ENCODE data around the gene B4GALT2. TPM values are rescaled to one million over a fixed set of nuclear protein-coding genes. Genes with fewer than 3 reads are reported as not detected.

The B4GALT2 gene
- total RNA-seq, 1 experiment from 2014 or later, result 76.8 TPM

- no peak for TF ChIP-seq CTCF (IDR thresholded peaks at IDR 0.05 in 2 of 3, conservative IDR thresholded peaks at IDR 0.05 in 1 of 3; ENCODE audit: borderline replicate concordance in 1 of 3, insufficient read depth in 1 of 3, low read depth in 2 of 3, low read length in 2 of 3)
- no peak for TF ChIP-seq SIN3A (IDR thresholded peaks at IDR 0.05; ENCODE audit: low read depth)
Measured at GRCh38 chr1:43979261-43979527, 184 bp downstream of the B4GALT2 start (continued).

DNA sequence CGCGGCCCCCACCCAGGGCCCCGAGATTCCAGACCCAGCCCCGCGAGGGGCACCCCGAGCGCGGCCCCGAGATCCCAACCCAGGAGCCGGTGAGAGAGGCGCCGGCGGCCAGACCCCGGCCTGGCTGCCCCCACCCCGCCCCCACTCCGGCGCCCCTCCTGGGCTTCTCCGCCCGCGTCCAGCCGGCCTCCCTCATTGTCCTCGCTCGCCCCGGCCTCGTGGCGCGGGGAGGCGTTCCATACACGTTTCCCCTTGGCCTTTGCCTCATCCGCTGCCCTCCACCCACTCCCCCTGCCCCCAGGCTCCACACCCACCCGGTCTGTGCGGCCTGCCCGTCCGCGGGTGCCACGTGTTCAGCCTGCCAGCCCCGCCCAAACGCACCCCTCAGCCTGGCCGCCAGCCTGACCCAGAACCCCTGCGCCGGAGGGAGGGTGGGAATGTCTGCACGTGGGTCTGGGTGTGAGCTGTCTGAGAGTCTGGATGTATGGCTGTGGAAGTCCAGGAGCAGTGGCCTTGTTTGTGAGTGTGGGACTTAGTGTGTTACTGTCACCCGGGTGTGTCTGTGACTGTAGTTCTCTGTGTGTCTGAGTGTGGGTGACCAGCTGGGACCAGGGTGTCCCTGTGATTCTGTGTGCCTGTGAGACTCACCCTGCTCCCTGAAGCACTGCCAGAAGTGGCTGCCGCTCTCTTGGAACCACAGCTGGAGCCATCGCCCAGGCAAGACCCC lies 681 bp downstream of the B4GALT2 start:
- Histone ChIP-seq H2AFZ (ENCODE audit: low read depth, low read length, poor library complexity, severe bottlenecking) (no peak overlapping the region), H3K9me2 (ENCODE audit: insufficient read depth) (no peaks in the 10 kb centered on the region), H3K27ac (ENCODE audit: low read depth, low read length) (peak overlapping the region; percentile 81), H4K20me1 (ENCODE audit: insufficient read depth) (no peaks in the 10 kb centered on the region), H3K9me3 (ENCODE audit: control insufficient read depth in 1 of 2, insufficient read depth in 1 of 2, low read depth in 1 of 2, low read length in 2 of 2) (no peaks in the 10 kb centered on the region), H3K4me3 (replicated peaks in 1 of 2; ENCODE audit: low read depth in 1 of 2, low read length in 2 of 2) (peak overlapping the region; percentile 62 to 81), H3K79me2 (ENCODE audit: insufficient read depth, low read length) (peaks cover 80% of the 10 kb centered on the region), H3K9ac (ENCODE audit: low read length) (peak overlapping the region; percentile 85), H3K27me3 (ENCODE audit: insufficient read depth, low read length) (no peaks in the 10 kb centered on the region), H3K4me2 (ENCODE audit: low read length) (peak overlapping the region; percentile 87), H3K36me3 (ENCODE audit: control insufficient read depth in 1 of 2, insufficient read depth in 2 of 2, low read length in 2 of 2) (peaks cover 6 to 43% of the 10 kb centered on the region in 2 experiments; a peak in 3 of 4 replicates), H3K4me1 (ENCODE audit: control insufficient read depth in 1 of 2, insufficient read depth in 2 of 2, low read length in 2 of 2) (peaks cover 14 to 45% of the 10 kb centered on the region in 2 experiments; a peak in 3 of 4 replicates)
- TSS peak; percentile 13 for BruUV-seq (replicated peaks)
- ATAC-seq (peak; percentile 32), DNase-seq (ENCODE audit: low read depth, low spot score) (no peak)
- POLR2A ChIA-PET, result no interaction called here
- intact Hi-C loops (cut with micrococcal nuclease), result no loop called here
- TF ChIP-seq POLR2AphosphoS5 (IDR thresholded peaks at IDR 0.05; ENCODE audit: low read depth, low read length) (peak; percentile 26; the same call in 1 of the 2 replicates), JUND (IDR thresholded peaks at IDR 0.05) (no peak), ZFX (IDR thresholded peaks at IDR 0.05) (peak; percentile 68)
- RAD21 ChIA-PET (ENCODE audit: low non-redundant PET in 1 of 2, low total read pairs in 2 of 2, uncharacterized antibody in 2 of 2, unreplicated experiment in 2 of 2), result no interaction called here
- CTCF ChIA-PET, result interaction anchor here (1.6 kb wide), 1 partner anchor 216 kb away, joined by 3 read pairs; no protein-coding TSS in a partner anchor

Measured in HCT116 (cell line).